Measurements from ENCODE around the gene ZNF710. TPM values are rescaled to one million over a fixed set of nuclear protein-coding genes. Genes with fewer than 3 reads are reported as not detected.

ZNF710 gene
- total RNA-seq, 1 experiment from 2014 or later: 40.7 TPM

DNA sequence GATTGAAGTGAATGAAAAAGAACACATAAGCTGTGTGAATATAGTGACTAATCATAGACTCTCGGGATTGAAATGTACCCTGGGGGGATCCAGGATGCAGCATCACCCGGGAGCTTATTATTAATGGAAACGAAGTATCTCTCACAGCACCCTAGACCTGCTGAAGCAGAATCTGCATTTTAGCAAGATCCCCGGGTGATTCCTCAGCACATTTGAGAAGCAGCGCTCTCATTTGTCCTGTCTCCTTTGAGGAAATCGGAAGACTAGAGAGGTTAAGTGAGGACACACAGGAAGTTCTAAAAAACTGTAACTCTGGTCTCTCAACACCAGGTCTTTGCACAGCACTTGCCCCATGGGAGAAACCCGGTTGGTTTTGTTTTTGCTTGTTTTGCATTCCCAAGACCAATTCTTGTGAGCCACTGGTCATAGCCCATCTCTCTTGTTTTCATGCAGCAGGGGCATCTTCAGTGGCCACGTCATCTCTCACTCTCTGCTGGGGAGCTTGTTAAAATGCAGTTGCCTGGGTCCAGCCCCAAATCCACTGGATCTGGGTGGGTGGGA lies 30.2 kb downstream of the ZNF710 start:
- peak overlapping the region in 1 of 3 experiments; percentile 89; a peak in 2 of 7 replicates for H3K27ac Mint-ChIP-seq
- H3K27me3 Mint-ChIP-seq (ENCODE audit: low read depth): no peaks in the 10 kb centered on the region; the same call in 1 of the 2 replicates
- H3K9me3 Mint-ChIP-seq: no peaks in the 10 kb centered on the region
- H3K36me3 Mint-ChIP-seq (ENCODE audit: insufficient read depth in 1 of 3, low read depth in 3 of 3): peaks cover 0 to 3% (median 2%) of the 10 kb centered on the region in 3 experiments; a peak in 3 of 7 replicates
- Histone ChIP-seq H2AFZ (ENCODE audit: low read length) (no peak overlapping the region), H2BK5ac (ENCODE audit: insufficient read length, low read length) (no peak overlapping the region), H3K27me3 (ENCODE audit: insufficient read depth, low read length) (no peaks in the 10 kb centered on the region; the same call in 1 of the 2 replicates), H3K27ac (ENCODE audit: insufficient read length, low read depth, low read length) (no peak overlapping the region), H3K18ac (ENCODE audit: insufficient read length, low read depth, low read length) (no peak overlapping the region), H4K91ac (ENCODE audit: insufficient read length, low read depth, low read length) (no peak overlapping the region), H4K8ac (replicated peaks; ENCODE audit: insufficient read length, low read depth, low read length) (no peak overlapping the region), H2AK5ac (ENCODE audit: insufficient read length, low read length) (no peak overlapping the region), H2BK120ac (ENCODE audit: low read depth, low read length, poor library complexity, severe bottlenecking) (no peak overlapping the region), H3K9me3 (ENCODE audit: control insufficient read depth, low read depth, low read length) (no peaks in the 10 kb centered on the region), H3K23me2 (ENCODE audit: insufficient read length, low read depth, low read length, poor library complexity, severe bottlenecking) (no peaks in the 10 kb centered on the region), H3K9ac (ENCODE audit: extremely low read depth, insufficient read length, low read length) (no peak overlapping the region), H3K4ac (ENCODE audit: low read depth, low read length) (no peak overlapping the region), H3T11ph (ENCODE audit: low read length) (no peak overlapping the region), H2BK20ac (ENCODE audit: low read depth, low read length, poor library complexity, severe bottlenecking) (no peak overlapping the region), H4K5ac (ENCODE audit: insufficient read length, low read depth, low read length) (no peak overlapping the region), H2BK12ac (ENCODE audit: insufficient read length, low read depth, low read length) (no peak overlapping the region), H4K20me1 (ENCODE audit: control insufficient read depth, insufficient read depth, insufficient read length) (peaks cover 4% of the 10 kb centered on the region), H3K23ac (ENCODE audit: insufficient read length, low read depth, low read length) (no peak overlapping the region), H3K4me2 (ENCODE audit: insufficient read depth, insufficient read length, low read length) (no peak overlapping the region), H3K56ac (ENCODE audit: insufficient read length, low read depth, low read length) (no peak overlapping the region), H3K4me1 (ENCODE audit: insufficient read depth, low read length) (peaks cover 10% of the 10 kb centered on the region; the same call in 1 of the 2 replicates), H3K14ac (ENCODE audit: insufficient read depth, low read length) (no peak overlapping the region), H2BK15ac (ENCODE audit: low read depth, low read length) (no peak overlapping the region), H3K79me1 (ENCODE audit: insufficient read depth, low read depth, low read length, poor library complexity, severe bottlenecking) (no peaks in the 10 kb centered on the region), H3K79me2 (ENCODE audit: insufficient read depth, low read length) (0 out of 2 replicates have a peak, but pooled peaks cover 5% of the 10 kb centered on the region)
- TF ChIP-seq, protein P1, sequence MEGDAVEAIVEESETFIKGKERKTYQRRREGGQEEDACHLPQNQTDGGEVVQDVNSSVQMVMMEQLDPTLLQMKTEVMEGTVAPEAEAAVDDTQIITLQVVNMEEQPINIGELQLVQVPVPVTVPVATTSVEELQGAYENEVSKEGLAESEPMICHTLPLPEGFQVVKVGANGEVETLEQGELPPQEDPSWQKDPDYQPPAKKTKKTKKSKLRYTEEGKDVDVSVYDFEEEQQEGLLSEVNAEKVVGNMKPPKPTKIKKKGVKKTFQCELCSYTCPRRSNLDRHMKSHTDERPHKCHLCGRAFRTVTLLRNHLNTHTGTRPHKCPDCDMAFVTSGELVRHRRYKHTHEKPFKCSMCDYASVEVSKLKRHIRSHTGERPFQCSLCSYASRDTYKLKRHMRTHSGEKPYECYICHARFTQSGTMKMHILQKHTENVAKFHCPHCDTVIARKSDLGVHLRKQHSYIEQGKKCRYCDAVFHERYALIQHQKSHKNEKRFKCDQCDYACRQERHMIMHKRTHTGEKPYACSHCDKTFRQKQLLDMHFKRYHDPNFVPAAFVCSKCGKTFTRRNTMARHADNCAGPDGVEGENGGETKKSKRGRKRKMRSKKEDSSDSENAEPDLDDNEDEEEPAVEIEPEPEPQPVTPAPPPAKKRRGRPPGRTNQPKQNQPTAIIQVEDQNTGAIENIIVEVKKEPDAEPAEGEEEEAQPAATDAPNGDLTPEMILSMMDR (conservative IDR thresholded peaks at IDR 0.05): no peak
- no peak overlapping the region for H3K4me3 Mint-ChIP-seq
- peaks cover 31 to 35% of the 10 kb centered on the region in 2 experiments for H3K4me1 Mint-ChIP-seq
- WGBS (ENCODE audit: extremely low coverage, insufficient read length, low lambda C conversion rate): no CpG with 5 or more reads among the region's 8 CpGs
- DNase-seq: no peak
